Suppressor macrophage treated with lipopolysaccharide for 4 hours (primary cell): Measurements from ENCODE around the gene SLC26A9.
A peak's percentile ranks its signal among the peaks of the same experiment; 100 is the strongest.

Experiments used
- DNase-seq: peaks from one replicate; pipeline ENCODE4 v3.0.0-alpha.2; 2020

SLC26A9 gene

DNA sequence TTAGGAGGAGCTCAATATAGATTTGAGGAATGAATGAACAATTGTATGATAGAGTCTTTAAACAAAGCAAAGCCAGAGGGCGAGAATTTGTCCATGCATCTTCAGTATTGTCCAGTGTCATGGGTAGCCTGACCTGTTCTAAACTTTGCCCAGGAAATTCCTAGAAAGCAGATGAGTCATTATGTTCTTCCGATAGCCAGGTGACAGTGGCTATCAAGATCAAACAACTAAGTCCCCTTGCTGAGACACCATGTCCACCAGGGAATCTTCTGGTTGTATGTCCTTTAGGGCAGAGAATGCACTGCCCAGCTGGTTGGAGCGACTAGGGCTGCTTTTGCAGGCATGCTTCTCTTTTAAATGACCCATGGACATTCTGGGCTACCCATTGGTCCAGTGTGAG lies 1.8 kb upstream of the SLC26A9 start:
- DNase-seq, result no peak

DNA sequence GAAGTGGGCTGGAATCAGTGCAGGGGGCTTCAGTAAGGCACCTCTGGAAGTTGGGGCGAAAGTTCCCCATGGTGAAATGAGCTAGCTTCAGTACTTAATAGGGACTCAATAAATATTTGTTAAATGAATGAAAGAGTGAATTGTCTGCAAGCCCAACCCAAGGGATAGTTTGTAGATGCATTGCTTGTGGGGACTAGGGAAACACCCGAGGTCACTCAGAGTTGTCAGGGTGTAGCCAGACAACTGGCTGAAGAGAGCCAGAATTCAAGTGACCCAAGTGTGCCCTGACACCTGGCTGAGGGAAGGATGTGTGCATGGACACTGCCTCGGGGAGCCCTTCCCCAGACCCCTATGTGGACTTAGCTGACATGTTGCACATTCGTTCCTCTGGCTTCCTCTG lies 1.3 kb upstream of the SLC26A9 start:
- DNase-seq, result no peak

DNA sequence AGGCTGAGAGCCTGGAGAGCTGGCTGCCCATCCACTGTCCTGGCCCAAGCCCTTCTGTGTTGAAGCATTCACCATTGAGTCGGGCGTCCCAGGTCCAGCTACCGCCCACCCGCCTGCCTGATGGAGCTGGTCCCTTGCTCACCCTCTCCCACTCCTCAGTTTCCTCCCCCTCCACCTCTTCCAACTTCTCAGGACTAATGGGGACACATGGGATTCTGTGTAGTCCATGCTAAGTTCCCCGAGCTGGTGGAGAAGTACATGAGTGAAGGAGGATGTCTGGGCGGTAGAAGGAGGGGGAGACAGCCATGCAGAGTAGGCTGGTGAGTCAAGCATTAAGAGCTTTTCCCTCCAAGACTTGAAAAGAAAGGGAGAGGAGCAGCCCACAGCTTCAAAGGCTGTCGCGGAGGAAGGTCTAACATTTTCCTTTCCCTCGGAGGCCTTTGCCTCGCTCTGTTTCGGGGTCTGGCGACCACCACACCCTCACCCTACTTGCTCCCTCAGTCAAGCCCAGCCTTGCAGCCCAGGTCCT lies 561 bp downstream of the SLC26A9 start:
- DNase-seq, result no peak

DNA sequence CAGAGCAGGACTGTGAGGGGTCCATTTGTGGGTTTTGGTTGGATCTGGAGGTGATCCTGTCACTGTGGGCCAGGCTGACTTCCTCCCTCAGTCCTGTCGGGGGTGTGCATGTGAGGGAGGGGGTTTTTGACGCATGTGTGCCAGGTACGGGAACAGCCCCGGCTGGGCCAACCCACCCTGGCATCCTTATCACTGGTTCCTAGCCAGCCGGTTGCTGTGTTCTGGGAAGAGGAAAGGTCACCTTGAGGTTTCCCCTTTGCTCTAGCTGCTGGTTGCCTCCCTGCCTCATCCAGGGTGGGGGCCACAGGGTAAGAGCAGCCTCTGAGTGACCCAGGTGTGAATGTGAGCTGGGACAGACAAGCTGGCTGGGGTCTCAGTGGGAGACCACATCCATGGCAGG lies 2.5 kb downstream of the SLC26A9 start:
- DNase-seq, result no peak

DNA sequence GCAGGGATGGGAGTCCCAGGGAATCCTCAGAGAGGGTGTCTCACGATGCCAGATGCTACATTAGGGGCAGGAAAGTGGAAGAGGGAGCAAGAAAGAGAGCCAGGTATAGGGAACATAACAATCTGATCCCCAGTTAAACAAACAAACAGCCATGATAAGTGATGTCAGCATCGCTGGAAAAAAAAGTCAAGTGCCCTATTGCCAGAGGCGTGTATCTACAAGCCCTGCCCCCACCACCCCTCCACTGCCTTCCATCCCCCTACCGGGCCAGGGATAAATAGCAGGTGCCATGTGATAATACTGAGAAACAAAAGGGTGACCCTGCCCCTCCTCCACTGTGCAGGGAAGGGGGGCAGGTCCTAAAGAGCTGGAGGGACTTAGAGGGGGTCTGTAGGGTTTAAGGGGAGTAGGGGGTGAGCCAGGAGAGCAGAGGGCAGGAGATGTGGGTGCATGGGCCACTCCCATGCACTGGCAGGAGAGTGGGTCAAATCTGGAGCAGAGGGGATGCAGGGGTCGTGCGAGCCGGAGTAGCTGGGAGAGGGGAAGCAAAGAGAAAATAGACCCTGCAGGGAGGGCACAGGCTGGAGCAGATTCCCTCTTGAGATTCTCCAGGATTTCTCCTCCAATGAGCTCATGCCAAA lies 3.4 kb downstream of the SLC26A9 start:
- no peak for DNase-seq

DNA sequence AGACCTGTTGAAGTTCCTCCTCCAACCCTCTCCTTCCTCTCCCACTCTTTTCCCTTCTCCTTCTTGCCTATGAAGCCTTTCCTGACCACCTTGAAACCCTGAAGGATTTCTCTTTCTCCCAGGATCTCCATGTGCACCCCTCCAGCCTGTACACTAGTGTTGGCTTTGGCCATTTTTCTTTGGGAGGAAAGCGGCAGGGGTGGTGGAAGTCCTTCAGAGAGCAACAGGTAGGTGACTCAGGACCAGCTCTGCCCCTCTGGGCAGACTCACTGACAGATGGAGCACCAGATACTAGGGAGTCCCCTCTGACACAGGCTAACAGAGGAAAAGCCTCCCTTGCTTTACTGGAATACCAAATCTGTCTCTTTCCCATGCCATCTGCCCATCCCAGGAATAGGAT lies 4.6 kb downstream of the SLC26A9 start:
- no peak for DNase-seq

DNA sequence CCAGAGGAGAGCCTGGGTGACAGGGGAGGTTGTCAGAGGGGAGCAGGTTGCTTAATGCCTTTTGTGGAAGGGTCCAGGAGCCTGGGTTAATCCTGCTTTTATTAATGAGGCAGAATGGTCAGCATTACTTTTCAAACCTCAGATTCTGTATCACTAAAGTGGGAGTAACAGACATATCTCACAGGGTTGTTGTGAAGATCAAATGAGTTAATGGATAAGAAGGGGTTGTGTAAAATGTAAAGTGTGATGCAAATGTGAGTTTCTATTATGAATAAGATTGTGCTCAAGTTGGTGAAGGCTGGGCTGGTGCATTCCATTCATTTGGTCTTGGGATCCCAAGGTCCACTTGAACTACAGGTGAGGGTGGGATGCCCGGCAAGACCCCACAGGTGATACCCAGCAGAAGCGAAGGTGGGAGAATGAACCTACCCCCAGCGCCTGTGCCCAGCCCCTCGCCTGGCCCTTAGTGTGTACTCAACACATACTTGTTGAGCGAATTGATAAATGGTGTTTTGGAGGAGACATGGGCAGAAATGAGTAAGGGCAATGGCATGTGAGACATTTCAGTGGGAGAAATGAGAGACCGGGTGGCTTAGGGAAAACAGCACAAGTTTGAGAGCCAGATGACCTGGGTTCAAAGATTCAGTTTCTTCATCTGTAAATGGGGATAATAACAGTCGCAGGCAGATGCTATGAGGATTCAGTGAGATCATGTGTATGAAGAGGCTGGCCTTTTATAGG lies 6.2 kb downstream of the SLC26A9 start:
- DNase-seq, result no peak

DNA sequence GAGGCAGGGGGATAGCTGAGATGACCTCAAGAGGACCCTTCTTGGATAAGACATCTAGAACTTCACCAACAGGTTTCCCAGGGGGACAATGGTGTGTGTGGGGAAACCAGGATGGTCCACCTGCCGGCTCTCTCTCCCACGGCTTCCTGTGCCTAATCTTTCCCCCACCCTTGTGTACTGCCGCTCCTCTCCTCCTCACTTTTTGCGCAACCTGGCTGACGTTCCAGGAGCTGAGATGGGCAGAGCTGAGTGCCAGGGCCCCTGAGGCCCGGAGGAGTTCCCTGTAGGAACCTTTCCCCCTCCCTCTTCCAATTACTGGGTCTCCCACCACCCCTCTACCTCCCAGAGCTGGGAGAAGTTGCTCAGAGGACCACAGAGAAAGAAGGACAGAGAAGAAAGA lies 6.9 kb downstream of the SLC26A9 start:
- DNase-seq, result no peak

DNA sequence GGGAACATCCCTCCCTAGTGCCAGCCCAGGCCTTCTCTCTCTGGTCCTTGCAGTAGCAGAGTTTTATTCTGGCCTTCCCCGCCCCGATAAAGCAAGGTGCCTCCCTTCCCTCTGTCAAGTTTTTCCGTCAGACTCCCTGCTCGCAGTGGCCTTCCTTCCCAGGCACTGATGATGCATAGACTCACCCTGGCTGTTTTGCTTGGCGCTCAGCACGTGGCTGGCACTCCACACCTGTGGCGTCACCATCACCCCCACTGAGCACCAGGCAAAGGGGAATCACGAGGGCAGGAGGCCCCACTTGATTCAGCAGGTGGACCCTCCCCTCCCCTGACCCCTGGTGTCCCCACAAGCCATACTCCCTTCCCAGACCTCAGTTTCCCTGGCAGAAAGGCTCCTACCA lies 7.4 kb downstream of the SLC26A9 start:
- no peak for DNase-seq

DNA sequence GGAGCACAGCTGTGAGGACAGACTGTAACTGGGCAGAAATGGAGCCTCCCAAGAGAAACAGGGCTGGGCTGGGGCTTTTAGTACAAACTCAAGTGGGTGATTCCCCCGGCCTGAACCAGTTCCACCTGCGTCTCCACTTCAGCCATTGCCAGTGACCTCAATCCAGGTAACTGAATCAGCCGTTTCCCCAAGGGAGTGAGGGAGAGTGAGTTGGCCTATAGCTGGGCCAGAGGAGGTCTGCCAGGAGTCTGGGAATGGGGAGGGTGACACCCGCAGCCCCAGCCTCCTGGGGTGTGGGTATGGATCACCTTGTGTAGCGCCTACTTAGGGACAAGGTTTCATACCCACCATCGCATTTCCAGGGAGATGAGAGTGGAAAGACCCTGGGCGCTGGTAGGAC lies 8.5 kb downstream of the SLC26A9 start:
- DNase-seq, result no peak

DNA sequence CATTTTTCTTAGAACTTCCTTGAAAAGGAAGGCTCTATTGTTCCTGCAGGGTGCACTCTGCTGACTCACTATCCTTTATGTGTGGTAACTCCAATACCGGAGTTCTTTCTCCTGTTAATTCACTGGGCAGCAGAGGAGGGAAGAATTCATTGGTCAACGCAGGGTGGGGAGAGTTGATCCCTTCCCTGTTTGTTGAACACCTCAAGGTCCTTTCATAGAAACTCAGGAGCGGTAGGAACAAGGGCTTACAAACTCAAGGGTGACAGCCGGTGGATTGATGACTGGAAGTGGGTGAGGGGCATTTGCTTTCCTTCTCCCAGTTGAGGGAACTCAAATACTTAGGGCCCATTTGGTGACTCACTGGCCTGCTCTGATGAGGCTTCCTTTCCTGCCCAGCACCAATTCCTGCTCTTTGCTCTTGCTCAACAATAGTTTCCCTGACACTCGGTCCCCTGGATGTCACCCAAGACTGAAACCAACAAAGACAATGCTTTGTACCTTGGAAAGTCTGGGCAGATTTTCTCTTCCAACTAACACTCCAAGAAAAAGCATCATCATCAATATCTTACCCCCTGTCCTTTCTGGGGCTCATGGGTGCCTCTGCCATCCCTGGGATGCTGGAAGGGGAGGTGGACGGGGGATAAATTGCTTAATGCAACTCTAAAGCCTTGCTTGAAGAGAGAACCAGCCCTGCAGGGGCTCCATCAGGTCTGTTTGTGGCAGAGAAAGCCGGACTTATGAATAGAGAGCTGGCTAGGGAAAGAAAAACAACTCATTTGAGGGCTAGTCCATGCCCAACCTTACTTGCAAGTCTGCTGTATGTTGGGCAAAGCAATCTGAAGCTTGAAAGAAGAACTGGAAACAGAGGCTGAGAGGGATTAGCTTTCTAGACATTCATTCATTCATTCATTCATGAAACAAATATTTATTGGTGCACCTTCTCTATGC lies 9.3 kb downstream of the SLC26A9 start:
- DNase-seq, result peak; percentile 83

DNA sequence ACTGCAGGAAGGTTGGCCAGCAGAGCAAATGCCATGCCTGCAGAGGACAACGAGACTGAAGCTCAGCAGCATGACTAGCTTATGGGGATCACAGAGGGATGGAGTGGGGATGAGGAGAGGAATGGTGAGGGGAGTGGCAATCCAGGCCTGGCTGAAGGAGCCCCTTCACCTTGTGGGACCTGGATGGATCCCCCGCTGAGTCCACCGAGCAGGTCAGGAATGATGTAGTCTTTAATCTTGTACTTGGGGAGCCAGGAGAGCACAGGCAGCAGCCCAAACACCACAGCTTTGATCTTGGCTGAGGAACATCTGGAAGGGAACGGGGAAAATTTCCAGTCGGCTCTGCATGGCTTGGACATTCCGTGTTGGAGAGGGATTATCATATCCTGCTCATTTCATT lies 10.5 kb downstream of the SLC26A9 start:
- no peak for DNase-seq

DNA sequence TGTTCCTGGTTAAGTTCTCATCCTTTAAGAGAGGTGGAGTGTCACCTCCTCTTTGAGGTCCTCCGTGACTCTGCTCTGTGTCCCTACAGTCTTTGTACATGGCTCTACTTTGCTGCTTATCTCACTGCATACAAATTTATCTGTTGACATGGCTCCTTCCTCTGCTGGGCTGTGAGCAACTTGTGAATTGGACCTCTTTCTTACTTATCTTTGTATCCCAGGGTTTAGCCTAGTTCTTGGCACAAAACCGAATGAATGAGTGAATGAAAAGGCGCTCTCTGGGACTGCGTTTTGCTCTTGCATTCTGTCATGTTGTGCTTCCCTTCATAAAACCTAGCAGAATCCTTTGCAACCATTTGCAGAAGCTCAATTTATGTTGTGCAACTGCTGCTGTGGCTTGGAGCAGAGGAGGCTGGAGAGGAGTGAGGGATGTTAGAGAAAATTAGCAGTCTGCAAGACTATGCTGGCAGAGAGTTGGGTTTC lies 12.4 kb downstream of the SLC26A9 start:
- peak; percentile 66 for DNase-seq

DNA sequence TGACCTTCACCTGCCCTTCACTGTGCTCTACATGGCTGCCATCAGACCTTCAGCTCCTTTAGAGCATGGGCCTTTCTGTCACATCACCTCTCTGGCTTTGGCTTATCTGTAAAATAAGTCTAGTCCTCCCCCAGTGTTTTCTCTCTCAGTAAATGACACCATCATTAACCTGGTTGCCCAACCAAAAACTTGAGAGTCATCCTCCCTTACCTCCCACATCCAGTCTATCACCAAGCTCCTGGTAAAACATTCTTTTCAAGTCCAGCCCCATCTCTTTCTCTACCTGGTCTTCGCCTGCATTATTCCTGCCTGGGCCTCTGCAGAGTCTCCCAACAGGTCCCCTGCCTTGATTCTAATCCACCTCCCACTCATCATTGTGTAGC lies 13.1 kb downstream of the SLC26A9 start:
- no peak for DNase-seq

DNA sequence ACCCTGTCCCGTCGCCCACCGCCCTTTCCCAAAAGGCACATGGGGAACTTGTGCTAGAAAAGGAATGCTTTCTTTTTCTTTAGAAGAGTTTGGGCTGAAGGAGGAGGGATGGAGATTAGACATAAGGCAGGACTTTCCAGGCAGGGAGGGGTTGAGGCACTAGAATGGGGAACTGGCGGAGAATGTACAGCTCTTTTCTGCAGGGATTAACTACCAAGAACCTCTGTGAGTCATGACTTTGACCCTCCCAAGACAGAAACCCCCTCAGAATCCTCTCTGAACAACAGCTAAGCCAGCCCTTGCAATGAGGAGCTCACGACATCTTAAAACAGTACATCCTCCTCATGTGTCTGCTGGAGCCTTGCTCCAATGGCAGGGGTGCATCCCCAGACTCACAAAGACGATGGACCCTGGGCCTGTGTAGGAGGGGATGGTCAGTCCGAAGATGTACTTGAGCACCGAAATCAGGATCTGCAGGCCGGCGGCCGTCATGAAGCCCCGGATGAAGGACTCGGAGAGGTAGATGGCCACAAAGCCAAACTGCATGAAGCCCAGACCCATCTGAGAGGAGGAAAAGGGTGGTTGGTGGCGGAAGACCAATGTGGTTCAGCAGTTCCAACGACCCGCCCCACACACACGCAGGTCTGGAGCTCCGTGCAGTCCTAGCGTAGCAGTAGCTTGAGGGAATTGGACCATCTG lies 13.6 kb downstream of the SLC26A9 start:
- DNase-seq, result peak; percentile 55

DNA sequence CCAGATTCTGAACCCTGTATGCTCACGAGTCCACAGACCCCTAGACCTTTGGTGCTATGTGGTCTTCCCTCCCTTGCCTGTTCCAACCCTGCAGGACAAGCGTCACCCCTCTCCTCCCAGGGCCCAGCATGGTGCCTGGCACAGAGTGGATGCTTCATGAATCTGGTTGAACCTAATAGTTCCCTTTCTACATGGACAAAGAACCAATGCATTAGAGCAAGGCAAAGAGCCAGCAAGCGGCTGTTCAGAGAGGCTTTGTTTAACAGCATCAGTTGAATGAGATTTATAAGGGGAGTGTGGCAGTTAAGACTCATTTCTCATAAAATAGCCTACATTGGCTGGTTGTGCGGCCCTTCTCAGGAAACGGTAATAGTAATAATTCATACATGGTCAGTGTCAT lies 14.9 kb downstream of the SLC26A9 start:
- no peak for DNase-seq

DNA sequence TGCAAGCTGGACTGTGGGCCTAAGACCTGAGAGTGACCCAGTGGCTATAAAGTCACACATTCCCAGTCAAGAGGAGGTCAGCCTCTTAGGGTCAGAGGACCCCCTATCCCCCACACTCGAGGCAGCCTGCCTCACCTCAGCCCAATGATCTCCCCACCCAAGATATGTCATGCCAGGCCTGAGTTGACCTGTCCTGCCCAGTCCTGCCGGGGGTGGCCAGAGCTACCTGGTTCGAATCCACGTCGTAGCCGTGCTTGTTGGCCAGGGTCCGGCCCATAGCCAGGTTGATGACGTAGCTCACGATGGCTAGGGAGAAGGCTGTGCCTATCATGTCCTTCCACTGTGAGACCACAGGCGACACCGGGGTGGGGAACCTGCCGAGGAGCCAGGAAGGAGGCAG lies 15.6 kb downstream of the SLC26A9 start:
- no peak for DNase-seq

DNA sequence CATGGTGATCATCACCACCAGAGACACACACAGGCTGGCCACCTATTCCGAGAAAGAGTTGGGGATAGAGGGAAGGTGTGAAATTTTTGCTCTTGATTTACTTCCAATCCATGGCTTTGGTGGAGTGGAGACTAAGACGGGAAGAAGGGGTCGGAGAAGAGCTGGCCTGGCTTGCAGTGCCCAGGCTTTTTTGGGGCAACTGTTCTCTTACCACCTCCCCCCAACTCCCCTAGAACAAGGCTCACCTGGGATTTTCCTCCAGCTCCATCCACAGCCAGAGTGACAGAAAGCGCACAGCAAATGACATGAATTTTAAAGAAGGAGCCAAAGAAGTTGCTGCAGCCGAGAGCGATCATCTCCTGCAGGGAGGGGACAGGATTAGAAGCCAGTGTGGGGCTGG lies 16.0 kb downstream of the SLC26A9 start:
- no peak for DNase-seq

DNA sequence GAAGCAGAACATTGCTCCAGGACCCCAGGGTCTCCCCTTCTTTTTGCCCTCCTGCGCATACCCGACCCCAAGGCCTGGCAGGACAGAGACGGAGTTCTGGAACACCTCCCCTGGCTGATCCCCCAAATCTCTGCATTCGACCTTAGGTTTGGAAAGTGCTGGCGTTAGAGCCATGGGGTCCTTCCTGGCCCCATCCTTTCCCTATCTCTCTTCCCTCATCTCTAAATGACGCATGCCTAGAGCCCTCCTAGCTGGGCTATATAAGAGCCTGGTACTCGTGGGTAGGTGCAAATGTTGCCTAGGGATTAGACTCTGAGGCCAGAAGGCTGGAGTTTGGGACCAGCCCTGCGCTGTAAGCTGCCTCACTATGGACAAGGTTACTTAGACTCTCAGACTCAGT lies 16.6 kb downstream of the SLC26A9 start:
- DNase-seq, result no peak

DNA sequence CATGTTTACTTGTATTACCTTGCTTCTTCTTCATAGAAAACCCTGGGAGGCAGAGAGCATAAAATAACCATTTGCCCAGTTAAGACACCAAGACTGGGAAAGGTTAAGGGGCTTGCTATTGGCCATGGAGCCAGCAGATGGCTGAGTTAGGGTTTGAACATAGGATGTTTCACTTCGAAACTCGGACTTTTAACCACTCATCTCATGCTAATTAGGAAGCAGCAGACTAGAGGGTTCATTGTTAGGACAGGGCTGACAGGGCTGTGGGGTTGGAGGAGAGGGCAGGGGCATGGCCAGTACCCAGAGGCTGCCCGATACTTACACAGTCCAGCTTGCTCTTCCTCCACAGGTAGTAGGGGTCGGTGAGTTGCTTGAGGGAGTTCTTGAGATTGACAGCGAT lies 17.0 kb downstream of the SLC26A9 start:
- no peak for DNase-seq

DNA sequence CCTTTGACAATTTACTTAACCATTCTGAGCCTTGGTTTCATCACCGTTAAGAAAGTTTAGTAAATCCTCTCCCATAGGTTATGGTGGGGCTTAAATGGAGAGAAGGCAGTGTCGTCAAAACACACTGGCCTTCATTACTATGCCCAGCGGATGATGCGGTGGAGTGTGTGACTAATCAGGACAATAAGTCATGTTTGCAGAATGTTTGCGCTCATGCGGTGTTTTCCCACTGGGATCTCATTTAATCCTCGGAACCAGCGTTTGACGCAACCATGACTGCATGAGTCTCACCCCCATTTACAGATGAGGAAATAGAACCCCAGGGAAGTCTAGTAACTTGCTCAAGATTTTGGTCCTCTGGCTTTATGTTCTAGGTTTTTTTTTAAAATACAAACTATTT lies 17.5 kb downstream of the SLC26A9 start:
- peak; percentile 76 for DNase-seq

DNA sequence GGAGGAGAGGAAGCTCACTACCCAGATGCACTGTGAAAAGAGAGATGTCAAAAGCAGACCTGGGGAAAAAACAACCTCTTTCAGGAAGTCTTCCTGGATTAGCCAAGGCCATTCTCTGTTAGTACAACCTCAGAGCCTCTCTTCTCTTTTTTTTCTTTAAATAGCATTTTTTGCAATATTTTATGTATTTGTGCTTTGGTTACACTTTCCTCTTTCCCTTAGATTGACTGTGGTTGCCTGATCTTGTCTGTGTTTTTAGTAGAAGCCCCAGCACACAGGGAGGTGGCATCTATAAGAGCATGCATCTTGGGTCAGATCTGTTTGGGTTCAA lies 18.8 kb downstream of the SLC26A9 start:
- DNase-seq, result peak; percentile 36
